Psoas muscle (tissue), 8 donors: ENCODE data around the gene NOD2. TPM values are rescaled to one million over a fixed set of nuclear protein-coding genes. Genes with fewer than 3 reads are reported as not detected.

Source experiments
- ATAC-seq, 4 donors: fragments of 200-7000 bp; cut with Tn5 transposase; one replicate each; pipeline ENCODE4 v1.9.1; 2020; ENCODE audit warnings: moderate library complexity in 3 of 4, mild to moderate bottlenecking in 2 of 4
- DNase-seq, 2 donors: peaks; one replicate each; pipeline ENCODE4 v3.0.0-alpha.2; 2020
- H3K27ac ChIP-seq: fragments of 200-600 bp; one replicate; pipeline ENCODE4 v1.8.0; 2022
- H3K27me3 ChIP-seq, 3 donors: fragments of 200-600 bp in 1 of 3; one replicate each; pipeline versions ENCODE4 v1.6.1 to v1.8.0; 2013 to 2022; ENCODE audit warnings: low read length in 2 of 3, mild to moderate bottlenecking in 2 of 3, moderate library complexity in 1 of 3; ENCODE audit not compliant: insufficient read depth in 3 of 3
- H3K36me3 ChIP-seq, 2 donors: fragments of 200-600 bp in 1 of 2; one replicate each; pipeline versions ENCODE4 v1.6.1 to v1.8.0; 2013 to 2022; ENCODE audit warnings: low read depth in 1 of 2, mild to moderate bottlenecking in 1 of 2, moderate library complexity in 1 of 2; ENCODE audit not compliant: insufficient read depth in 1 of 2
- H3K4me1 ChIP-seq: fragments of 200-600 bp; one replicate; pipeline ENCODE4 v1.8.0; 2022
- H3K4me3 ChIP-seq: fragments of 200-600 bp; one replicate; pipeline ENCODE4 v1.8.0; 2022; ENCODE audit warnings: mild to moderate bottlenecking
- H3K9me3 ChIP-seq: fragments of 200-600 bp; one replicate; pipeline ENCODE4 v1.8.0; 2022
- CTCF ChIP-seq: fragments of 200-600 bp; IDR thresholded peaks from one replicate; pipeline ENCODE4 v1.8.0; 2022; ENCODE audit warnings: antibody characterized with exemption
- WGBS, 3 donors: extraction: QIAGEN DNeasy Blood & Tissue Kit; methylation state at CpG; one replicate each; pipeline versions ENCODE4 v1.1.6 to v1.1.7; 2013; 5-methylcytosine and 5-hydroxymethylcytosine counted together
- intact Hi-C, 2 donors: fragments of 100-400 bp; cut with DNase I; formaldehyde crosslinking; loops; one replicate each; pipeline versions ENCODE4 v1.11.0 to v1.14.2; 2022
- polyA plus RNA-seq, 3 donors: library from polyadenylated mRNA; stranded (reverse); fragments of 200-250 nt; gene quantifications; one replicate each; pipeline ENCODE4 v1.2.3, GENCODE V29; 2013
- total RNA-seq, 4 donors: library from RNA; stranded (reverse); fragmentation: NEBNext Ultra II Directional in 2 of 4; extraction: Animal tissue kit (Norgen Biotek cat#: 25700) in 2 of 4; gene quantifications; one replicate each; pipeline versions ENCODE4 v1.2.1 to v1.2.4, GENCODE V29; 2021 to 2023
- donor health status: healthy with polysubstance abuse.
- donor health status: DM: no; HTN: no; CAD: no; lungs with moderate emphysema.
- donor health status: Bipolar disorder and iron deficiency.
- donor health status: healthy.
- donor health status: DM: yes; HTN: yes; CAD: no.
- donor health status: DM: no; HTN: no; CAD: no.
- donor health status: DM: no; HTN: no; CAD: no.
- donor health status: DM: yes; HTN: yes; CAD: no.

Gene NOD2
- total and polyA plus RNA-seq, 7 donors = 0.07 to 0.74 (median 0.25) TPM

- ATAC-seq = no peak
- intact Hi-C loops = loop anchor here in 1 of 2 donors (10.0 kb wide), 1 partner anchor 61 kb away; no protein-coding TSS in a partner anchor
- Histone ChIP-seq H3K36me3 (no peaks in the 10 kb centered on the region), H3K4me1 (no peaks in the 10 kb centered on the region), H3K27ac (no peak overlapping the region), H3K27me3 (no peaks in the 10 kb centered on the region), H3K9me3 (no peaks in the 10 kb centered on the region), H3K4me3 (no peak overlapping the region)
- 92 to 97% (median 94%) methylated on average over 3 of the region's 3 CpGs for WGBS, 3 donors
- no peak for TF ChIP-seq CTCF
- no peak for DNase-seq
These were observed 37.8 kb upstream of the NOD2 start for GRCh38 chr16:50655558-50656055.

GRCh38 chr16:50657241-50657640 is 36.2 kb upstream of the NOD2 start:
- no peaks in the 10 kb centered on the region for H3K27me3 ChIP-seq
- no peak overlapping the region for H3K27ac ChIP-seq
- no peaks in the 10 kb centered on the region for H3K36me3 ChIP-seq
- no peaks in the 10 kb centered on the region for H3K4me1 ChIP-seq
- ATAC-seq (no peak), DNase-seq (no peak)
- TF ChIP-seq CTCF = no peak
- no peaks in the 10 kb centered on the region for H3K9me3 ChIP-seq
- no peak overlapping the region for H3K4me3 ChIP-seq
- intact Hi-C loops = loop anchor here in 1 of 2 donors (10.0 kb wide), 1 partner anchor 62 kb away; no protein-coding TSS in a partner anchor
- 49 to 63% (median 59%) methylated on average over 5 of the region's 5 CpGs for WGBS, 3 donors

- DNase-seq (no peak), ATAC-seq (no peak)
- peaks cover under 1% of the 10 kb centered on the region for H3K4me1 ChIP-seq
- no peak for TF ChIP-seq CTCF
- no peaks in the 10 kb centered on the region for H3K9me3 ChIP-seq
- H3K27me3 ChIP-seq = no peaks in the 10 kb centered on the region
- WGBS, 3 donors = 69 to 85% (median 70%) methylated on average over 5 of the region's 5 CpGs
- H3K27ac ChIP-seq = no peak overlapping the region
- no peak overlapping the region for H3K4me3 ChIP-seq
- no peaks in the 10 kb centered on the region for H3K36me3 ChIP-seq
- intact Hi-C loops = loop anchor here (10.0 kb wide), 4 partner anchors 65 to 635 kb away; partner anchors contain the start of gene CNEP1R1 (in 1 of the 2)
These were observed 33.6 kb upstream of the NOD2 start for GRCh38 chr16:50659806-50660205.

- intact Hi-C loops = loop anchor here (10.0 kb wide), 3 partner anchors 288 to 638 kb away; partner anchors contain the start of gene CNEP1R1 (in 1 of the 2)
- no peaks in the 10 kb centered on the region for H3K27me3 ChIP-seq
- DNase-seq (no peak), ATAC-seq (no peak)
- no peak overlapping the region for H3K4me3 ChIP-seq
- H3K4me1 ChIP-seq = peaks cover 5% of the 10 kb centered on the region
- H3K36me3 ChIP-seq = no peaks in the 10 kb centered on the region
- H3K9me3 ChIP-seq = no peaks in the 10 kb centered on the region
- 40 to 55% (median 41%) methylated on average over 10 of the region's 10 CpGs for WGBS, 3 donors
- no peak overlapping the region for H3K27ac ChIP-seq
- TF ChIP-seq CTCF = no peak
These were observed 31.0 kb upstream of the NOD2 start for GRCh38 chr16:50662306-50662940.
